HG02623 (cell line): ENCODE results near the gene NDUFV3.
"Not testable (repeated sequence)": the region's sequence is repeated elsewhere in the genome, so short reads cannot be mapped to it uniquely, and the experiment has no call there.

Experiments used
- ATAC-seq: cut with Tn5 transposase; IDR thresholded peaks from one replicate; pipeline ENCODE4 v1.9.1; 2021; ENCODE audit warnings: moderate library complexity; ENCODE audit not compliant: unreplicated experiment

Gene NDUFV3

DNA sequence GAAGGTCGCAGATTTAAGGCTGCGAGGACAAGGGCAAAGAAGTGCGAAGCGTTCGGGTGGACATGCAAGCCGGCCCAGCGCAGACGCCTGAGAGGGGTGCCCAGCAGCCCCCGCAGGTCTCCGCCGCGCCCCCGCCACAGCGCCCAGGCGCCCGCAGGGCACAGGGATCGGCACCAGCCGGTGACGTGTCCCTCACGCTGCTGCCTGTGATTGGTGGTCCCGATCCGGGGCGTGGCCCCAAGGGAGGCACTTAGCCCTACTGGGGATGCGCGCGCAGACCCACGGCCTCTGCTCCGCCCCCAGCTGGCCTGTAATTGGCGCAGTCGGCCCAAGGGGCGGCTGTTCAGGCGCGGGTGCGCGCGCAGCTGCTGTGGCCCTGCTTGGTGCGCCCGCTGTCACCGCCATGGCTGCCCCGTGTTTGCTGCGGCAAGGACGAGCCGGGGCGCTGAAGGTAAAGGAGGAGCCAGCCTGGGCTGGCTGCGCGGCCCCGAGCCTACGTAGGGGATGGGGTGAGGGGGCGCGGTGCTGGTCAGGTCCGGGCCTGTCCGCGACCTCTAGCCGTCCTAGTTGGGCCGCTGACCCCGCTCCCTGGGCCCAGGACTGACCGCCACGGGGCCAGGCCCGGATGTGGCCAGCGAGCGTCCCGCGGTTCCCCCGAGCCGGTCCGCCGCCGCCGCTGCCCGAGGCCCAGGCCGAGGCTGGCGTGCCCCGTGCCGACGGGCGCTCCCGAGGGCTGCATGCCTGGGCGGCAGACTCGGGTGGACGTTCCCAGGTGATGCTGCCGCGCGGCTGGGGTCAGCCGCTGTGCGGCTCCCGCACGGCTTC is at the start of gene NDUFV3:
Gene NDUFV3 (plus strand): TSS at position 379 of the 825 bp plus-strand sequence. CDS start 25 bp downstream, at position 404.
- ATAC-seq, result peak; percentile 89

DNA sequence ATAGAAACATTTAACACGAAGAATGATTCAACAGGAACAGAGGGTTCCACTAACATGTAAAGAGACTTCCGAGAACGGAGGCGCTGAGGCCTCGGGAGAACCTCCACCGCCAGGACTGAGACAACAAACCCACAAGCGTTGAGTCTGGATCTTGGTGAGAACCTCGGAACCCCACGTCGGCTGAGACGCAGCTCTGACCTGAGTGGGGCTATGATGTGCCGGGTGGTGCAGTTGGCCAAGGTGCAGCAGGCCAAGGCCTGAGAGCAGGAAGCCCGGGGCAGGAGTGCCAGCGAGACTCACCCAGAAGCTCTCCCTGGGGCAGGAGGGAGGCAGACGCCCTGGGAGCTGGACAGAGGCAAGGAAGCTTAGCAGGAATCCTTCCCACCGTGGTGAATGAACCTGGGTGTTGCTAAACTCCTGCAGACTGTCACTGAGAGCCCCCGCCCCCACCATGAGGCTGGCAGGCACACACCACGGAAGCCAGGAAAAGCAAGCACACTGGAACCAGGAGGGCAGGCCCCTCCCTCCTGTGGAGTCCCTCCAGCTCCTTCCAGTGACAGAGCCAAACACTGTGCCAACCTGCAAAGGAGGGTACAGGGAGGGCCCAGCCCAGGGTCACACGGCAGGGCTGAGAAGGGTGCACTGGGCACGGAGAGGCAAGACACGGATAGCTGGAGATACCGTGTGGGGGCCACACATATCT is 48.5 kb upstream of the NDUFV3 start:
- no peak for ATAC-seq

DNA sequence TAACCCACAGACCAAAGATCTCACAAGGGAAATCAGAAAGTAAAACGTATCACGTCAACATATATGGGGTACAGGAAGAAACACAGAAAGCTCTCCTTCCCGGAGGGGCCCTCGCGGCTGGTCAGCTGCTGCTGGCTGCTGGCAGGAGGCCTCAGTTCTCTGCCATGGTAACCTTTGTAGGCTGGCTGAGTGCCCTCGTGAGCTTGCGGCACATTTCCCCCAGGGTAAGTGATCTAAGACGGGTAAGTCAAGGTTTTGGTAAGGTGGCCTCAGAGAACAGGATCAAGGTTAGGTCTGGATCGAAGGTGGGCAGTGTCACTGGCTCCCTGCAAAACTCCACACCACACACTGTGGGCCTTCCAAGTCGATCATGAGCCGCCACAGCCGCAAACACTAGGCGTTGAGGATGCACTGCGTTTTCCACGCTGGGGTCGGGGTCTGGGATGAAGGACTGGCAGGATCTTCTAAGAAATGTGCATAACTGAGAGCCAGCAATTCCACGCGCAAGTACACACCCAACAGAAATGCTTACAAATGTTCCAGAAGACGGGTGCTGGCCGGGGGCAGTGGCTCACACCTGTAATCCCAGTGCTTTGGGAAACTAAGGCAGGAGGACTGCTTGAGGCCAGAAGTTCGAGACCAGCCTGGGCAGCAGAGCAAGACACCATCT is 47.7 kb upstream of the NDUFV3 start:
- ATAC-seq, result no peak

DNA sequence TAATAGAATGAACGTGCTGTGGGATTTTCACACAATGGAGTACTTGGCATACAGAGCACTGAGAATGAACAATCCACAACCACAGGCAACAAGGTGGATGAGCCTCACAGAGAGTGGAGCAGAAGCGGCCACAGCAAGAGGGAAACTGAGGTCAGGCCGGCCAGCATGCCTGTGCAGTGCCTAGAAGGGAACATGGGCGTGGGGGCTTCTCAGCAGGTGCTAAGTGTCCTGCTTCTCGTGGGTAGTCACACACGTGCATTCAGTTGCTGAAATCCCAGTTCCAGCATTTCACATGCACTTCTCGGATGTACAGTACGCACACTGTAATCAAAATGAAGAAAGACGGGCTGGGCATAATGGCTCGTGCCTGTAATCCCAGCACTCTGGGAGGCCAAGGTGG is 46.9 kb upstream of the NDUFV3 start:
- no peak for ATAC-seq

DNA sequence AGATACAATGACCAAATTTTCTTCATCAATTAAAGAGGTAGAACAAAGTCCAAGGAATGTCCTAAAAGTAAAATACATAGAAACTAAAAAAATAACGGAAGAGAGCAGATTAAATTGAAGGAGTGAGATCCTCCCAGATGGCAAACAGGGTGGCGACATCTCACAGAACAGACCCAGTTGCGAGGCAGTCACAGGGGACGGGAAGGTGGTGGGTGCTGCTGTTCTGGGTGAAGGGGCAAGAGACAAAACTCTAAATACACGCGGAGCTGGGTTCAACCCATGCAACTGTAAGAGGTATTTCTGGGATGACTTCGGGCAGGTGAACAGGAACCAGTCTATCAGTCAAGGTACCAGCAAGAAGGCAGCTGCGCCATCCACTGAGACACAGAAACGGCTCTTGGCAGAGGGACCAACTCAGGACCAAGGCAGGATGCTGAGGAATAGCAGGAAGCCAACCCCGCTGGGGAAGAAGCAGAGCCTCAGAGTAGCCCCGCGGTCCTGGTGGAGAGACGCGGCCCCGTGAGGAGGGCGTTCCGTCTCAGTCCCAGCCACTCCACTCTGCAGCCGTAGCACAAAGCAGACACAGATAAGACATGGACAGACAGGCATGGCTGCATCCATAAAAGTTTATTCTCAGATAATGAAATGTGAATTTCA is 45.9 kb upstream of the NDUFV3 start:
- no peak for ATAC-seq

DNA sequence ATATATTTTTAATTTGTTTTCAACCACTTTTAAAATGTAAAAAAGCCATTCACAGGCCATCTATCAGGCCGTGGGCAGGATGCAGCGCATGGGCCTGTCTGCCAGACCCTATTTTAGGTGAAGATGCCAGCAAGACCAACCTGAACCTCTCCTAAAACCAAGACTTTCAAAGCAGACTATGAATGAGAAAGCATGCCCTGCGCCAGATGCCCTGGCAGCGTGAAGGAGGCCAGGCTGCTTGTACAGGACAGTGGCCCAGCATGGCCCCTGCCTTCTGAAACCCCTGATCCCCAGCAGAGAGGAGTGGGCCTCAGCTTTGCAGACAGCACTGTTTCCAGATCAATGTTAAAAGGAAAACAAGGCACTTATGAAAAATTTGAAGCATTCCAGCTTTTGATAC is 45.4 kb upstream of the NDUFV3 start:
- ATAC-seq, result no peak

DNA sequence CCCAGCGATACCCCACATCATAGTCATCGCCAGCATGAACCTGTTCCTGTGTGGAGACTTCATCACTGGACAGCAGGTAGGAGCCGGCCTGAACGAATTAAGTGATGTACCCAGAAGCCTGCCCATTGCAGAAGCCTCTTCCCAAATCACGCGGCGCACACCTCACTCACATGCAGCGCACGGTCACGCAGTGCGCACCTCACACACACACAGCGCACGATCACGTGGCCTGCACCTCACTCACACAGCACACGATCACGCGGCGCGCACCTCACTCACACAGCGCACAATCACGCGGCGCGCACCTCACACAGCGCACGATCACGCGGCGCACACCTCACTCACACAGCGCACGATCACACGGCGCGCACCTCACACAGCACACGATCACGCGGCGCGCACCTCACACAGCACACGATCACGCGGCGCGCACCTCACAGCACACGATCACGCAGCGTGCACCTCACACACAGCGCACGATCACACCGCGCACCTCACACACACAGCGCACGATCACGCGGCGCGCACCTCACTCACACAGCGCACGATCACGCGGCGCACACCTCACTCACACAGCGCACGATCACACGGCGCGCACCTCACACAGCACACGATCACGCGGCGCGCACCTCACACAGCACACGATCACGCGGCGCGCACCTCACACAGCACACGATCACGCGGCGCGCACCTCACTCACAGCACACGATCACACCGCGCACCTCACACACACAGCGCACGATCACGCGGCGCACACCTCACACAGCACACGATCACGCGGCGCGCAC is 44.8 kb upstream of the NDUFV3 start:
- not testable (repeated sequence) for ATAC-seq

DNA sequence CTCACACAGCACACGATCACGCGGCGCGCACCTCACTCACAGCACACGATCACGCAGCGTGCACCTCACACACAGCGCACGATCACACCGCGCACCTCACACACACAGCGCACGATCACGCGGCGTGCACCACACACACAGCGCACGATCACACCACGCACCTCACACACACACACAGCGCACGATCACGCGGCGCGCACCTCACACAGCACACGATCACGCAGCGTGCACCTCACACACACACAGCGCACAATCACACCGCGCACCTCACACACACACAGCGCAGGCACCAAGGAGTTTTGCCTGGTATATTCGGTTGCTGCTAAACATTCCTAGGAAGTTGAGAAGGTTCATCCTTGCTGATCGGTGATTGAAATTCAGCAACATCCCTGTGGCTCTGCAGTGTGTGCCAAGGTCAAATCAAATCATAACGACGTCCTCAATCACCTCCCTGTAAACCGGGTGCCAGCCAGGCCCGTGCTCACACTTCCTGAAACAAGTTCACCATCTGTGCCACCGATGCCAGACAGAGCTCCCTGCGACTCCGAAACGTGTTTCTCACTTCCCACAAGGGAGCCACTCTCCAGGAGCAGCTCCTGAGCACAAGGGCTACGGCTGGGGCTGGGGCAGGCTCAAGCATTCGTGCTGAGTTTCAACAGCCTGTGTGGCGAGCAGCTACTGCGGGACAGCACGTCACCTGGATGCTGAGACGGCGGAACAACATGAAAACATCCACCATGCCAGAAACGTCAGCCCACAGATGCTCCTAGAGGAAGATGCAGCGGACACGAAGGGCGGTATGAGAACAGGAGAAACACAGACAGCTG is 44.0 kb upstream of the NDUFV3 start:
- no peak for ATAC-seq

DNA sequence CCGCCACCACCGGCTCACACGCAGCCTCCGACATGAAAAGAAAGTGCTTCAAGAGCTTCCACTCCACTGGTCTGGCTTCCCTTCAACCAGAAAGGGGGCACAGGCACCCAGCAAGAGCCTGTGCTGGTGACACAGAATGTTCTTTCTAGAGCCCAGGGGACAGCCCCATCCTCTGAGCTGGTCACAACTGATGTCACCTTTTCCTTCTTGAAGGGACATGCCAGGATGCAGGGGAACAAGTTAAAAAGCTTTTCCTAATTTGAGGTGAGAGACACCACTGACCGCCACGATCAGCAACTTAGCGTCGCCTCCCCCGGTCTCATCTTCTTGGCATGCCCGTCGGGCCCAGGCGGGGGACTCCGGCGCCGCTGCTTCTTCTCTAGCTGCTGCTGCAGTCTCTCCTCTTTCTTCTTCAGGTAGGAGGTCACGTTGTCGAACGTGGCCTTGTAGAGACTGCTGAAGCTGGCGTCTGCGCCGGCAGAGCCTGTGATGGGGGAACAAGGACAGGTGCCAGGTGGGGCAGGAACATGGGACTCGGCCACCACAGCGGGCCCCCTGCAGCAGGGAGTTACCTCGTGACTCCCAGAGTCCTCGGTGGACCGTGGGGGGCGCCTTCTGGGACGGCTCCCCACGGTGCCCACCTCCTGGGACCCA is 43.2 kb upstream of the NDUFV3 start:
- ATAC-seq, result no peak

DNA sequence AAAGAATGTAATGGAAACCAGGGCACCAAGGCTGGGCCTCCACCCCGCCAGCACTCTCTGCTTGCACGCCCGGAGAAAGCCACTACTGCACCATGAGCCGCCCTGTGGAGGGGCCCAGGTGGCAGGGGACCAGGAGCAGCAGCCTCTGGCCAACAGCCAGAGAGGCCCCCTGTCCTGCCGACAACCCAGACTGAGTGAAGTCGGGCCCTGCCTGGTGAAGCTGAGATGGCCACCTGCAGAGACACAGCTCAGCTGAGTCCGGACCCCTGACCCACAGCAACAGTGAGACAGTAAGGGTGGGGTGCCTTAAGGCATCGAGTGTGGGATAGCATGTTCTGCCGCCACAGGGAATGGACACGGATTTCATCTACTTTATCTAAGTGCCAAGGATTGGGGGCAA is 42.6 kb upstream of the NDUFV3 start:
- no peak for ATAC-seq

DNA sequence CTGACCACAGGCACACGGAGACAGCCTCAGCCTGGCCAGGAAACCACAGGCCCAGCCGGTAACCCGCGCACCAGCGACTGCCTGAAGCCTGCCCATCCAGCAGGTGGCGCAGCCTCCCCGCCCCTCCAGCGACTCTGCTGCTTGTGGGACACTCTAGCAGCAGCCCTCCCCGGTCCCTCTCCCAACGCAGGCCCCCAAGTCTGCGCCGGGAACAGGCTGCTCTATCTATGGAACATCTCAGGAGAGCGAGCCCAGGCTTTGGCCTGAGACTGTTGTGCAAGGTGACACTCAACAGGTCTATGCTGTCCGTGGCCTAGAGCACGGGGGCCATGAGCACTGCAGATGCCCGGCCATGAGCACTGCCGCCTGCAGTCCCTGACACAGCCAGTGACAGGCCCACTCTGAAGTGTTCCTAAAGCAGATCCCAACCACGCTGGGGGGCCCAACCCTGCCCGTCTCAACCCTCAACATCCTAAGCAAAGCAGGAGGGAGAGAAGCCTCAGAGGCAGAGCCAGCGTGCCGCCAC is 42.2 kb upstream of the NDUFV3 start:
- ATAC-seq, result no peak

DNA sequence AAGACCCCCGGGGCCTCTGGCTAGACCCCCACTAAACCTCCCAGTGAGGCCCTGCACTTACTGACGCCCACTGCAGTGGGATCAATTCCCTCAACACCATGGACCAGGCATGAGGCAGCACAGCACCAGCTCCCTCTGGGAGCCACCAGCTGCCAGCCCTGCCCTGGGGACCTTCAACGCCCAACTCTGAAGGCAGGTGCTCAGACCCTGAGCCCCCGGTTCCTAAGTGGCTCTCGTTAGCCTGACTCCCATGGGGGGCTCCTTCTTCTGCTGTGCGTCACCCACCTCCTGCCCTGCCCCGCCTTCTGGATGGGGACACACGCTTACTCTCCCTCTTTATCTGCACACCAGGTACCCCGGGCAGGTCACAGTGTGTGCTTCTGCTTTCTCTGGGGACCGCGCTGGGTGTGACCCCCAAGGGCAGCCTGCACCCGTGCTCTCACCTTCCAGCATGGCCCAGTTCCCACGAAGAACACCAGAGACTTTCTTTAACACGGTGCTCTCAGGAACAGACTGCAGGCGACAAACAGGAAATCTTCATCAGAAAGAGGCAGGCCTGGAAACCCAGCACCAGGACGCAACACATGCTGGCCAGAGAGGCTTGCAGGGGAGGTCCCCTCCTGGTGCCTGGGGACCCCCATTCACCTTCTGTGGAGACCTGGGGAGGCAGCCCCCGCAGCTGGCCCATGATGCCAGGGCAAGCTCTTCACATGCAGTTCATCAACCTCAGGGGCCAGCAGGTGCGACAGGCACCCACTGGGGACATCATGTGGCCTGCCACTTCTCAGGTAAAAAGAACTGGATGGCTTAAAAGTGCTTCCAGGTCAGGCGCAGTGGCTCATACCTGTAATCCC is 41.1 kb upstream of the NDUFV3 start:
- ATAC-seq, result no peak

DNA sequence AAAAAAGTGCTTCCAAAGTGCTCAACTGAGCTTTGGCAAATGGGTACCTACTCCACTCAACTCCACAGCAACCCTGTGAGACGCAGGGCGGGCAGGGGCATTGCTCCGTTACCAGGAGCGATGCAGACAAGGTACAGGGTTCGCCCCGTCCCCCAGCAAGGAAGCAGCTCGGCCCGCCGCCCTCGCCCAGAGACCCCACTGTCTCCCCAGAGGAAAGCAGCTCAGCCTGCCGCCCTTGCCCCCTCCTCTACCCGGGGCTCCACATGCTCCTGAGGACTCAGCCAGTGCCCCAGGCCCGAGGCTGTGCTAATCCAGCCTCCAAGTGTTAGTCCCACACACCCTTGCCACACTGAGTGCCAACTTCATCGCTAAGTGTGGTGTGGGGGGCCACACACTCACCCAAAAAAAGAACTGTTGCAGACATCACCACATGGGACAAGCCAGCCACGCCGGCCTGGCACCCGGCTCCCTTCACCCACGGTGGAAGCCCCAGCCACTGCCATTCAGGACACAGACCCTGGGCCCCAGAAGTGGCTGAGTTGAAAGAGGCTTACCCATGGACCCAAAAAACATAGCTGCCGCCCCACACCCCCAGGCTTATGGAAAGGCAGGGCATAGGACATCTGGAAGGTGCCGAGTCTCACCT is 40.1 kb upstream of the NDUFV3 start:
- no peak for ATAC-seq

DNA sequence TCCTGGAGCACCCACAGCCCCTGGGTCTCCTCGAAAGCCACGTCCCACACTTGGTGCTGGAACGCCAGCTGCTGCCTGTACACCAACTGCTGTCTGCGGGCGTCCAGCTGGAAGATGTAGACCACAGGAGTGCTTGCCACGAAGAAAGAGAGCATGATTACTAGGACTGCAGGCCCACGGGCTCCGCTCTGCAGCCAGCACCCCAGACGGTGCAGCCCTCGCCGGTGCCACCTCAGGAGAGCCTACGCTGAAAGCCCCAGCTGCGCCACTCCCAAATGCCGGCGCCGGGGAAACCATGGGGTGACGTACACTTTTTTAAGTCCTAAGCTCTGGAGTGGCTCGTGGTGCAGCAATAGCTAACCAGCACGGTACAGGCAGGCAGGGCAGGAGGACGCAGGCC is 39.5 kb upstream of the NDUFV3 start:
- ATAC-seq, result no peak

DNA sequence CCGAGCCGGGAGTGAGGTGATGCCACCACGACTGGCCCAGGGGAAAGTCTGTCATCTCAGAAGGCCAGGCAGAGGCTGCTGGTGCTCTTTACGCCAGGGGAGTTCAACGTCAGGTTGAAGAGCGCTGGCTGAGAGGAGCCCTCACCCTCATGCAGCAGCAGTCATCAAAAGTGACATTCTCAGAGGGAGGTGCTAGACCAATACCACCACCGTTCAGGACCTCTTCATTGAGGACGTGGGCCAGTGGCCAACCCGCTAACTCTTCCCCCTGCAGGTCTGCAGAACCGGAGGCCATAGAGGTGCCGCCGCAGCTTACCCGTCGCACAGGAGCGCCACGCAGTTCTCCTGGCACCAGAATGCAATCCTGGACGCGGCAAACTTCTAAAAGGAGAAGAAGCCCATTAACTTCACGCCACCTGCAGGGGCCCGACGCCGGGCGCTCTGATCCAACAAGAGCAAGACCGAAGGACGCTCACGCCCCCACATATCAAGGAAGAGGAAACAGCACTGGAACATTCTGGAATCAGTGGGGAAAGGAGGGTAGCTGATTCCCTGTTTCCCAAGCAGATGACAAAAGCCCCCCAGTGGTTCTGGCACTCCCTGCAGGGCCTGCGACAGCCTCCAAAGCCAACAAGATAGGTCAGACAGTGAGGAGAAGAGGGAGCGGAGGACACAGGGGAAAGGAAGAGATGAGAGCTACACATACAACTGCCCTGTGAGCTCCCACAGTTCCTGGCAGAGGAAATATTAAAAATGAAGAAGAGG is 38.7 kb upstream of the NDUFV3 start:
- no peak for ATAC-seq

DNA sequence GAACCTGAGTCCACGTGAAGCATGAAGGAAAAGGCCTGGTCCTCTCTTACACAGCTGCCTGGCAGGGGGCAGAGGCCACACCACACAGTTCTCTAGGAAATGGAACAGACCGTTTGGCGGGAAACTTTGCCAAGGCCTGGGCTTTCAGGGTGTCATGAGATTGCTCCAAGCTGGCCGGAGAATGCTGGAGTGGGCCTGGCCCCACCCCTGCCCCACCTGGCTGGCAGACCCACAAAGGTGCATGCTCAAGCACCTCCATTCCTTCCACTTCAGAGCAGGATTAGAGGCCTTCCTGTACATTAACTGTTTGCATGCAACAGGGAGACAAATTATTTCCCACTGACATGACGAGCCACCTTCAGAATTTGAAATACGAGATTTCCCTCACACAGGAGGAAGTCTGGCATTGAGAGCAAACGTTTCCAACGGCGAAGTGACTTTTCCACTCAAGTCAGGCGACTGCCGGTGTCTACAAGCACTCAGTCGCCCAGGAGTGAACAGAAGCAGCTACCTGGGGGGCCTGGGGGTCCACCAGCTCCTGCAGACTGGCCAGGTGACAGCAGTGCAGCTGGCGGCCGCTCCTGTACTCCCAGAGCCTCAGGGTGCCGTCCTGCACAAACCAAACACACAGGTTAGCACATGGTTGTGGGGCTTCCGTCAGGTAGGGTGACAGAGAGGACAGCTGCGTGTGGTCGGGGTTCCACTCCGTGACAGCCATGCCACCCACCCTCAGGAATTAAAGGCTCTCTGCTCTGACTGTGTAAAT is 37.8 kb upstream of the NDUFV3 start:
- no peak for ATAC-seq
